HG03354 (cell line): Measurements from ENCODE around the gene ZCRB1.
A peak's percentile ranks its signal among the peaks of the same experiment; 100 is the strongest.

Experiments
- ATAC-seq: cut with Tn5 transposase; IDR thresholded peaks from one replicate; pipeline ENCODE4 v1.9.1; 2021; ENCODE audit warnings: mild to moderate bottlenecking; ENCODE audit not compliant: unreplicated experiment, poor library complexity, severe bottlenecking

Gene ZCRB1

GRCh38 chr12:42284157-42284556, 41.7 kb downstream of the ZCRB1 start:
- peak; percentile 47 for ATAC-seq

DNA sequence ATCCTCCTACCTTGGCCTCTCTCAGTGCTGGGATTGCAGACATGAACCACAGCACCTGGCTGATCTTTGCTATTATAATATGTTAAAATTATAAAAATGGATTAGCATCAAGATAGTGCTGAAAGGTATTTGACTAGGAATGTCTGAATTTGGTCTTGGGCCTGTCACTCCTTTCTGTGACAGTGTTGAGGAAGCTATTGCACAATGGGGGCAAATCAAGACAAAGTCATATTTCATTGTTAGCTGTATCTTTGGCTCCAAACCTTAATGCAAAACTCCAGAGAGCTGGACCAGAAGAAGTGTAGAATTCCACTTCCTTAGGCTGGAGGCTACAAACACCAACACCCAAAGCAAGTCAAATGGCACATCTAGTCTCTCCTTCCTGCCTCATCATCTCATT, 42.2 kb downstream of the ZCRB1 start:
- ATAC-seq, result peak; percentile 16

DNA sequence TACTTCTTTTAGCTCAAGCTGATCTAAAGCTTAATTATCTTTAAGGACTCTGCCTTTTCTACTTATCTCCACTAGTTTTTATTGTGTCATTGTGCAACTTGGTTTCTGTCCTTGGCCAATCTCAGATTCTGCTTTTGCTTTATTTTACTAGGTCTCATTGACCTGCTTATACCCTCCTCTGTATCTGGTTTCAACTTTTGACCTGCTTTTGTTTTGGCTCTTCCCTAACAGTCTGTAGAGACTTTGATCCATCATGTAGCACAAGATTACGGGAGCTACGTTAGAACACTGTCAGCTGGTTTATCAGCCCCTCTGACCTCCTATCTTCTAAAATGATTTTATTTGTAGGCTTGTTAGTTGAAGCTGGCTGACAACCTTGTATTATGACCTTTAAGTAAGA, 43.6 kb downstream of the ZCRB1 start:
- no peak for ATAC-seq

DNA sequence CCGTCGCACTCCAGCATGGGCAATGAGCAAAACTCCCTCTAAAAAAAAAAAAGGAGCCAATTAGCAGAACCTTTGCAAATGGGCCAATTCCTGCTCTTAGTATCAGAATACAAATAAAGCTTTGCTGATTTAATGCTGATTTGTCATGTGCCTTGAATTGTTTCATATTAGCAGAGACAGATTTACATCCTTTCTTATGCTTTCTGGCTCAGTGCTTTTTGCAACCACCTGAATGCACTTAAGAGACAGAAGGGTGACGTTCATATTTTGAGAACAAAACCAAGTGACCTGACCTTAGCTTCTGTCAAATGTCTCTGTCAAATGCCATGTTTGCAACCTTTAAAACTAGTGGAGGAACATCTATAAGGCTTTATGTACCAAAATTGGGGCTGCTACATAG, 44.0 kb downstream of the ZCRB1 start:
- ATAC-seq, result no peak

DNA sequence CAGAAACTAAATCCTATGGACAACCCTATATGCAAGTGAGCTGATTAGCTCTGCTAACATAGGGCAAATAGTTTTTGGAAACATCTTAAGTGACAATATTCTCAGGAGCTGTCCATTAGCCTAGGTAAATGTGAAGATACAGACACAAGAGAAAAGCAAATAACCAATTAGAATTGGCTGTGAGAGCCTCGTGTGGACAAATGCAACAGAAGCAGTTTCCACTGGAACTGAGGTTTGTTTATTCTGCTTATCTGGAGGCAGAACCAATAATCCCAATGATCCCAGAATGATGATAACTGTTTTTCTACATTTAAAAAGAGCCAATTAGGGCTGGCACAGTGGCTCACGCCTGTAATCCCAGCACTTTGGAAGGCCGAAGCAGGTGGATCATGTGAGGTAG, 44.6 kb downstream of the ZCRB1 start:
- ATAC-seq, result no peak

GRCh38 chr12:42278128-42278510, 47.8 kb downstream of the ZCRB1 start:
- no peak for ATAC-seq

GRCh38 chr12:42277396-42278127, 48.3 kb downstream of the ZCRB1 start:
- ATAC-seq, result no peak

DNA sequence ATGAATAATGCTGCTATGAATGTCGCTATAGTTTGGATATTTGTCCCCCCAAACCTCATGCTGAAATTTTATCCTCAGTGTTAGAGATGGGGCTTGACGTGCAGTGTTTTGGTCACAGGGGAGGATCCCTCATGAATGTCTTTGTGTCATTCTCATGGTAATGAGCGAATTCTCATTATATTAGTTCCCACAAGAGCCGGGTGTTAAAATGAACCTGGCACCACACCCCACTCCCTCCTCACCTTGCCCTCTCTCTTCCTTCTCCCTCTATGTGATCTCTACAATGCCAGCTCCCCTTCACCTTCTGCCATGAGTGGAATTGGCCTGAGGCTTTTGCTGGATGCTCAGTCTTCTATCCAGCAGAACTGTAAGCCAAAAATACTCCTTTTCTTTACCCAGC, 50.4 kb downstream of the ZCRB1 start:
- no peak for ATAC-seq

GRCh38 chr12:42273706-42274105, 52.2 kb downstream of the ZCRB1 start:
- ATAC-seq, result no peak

DNA sequence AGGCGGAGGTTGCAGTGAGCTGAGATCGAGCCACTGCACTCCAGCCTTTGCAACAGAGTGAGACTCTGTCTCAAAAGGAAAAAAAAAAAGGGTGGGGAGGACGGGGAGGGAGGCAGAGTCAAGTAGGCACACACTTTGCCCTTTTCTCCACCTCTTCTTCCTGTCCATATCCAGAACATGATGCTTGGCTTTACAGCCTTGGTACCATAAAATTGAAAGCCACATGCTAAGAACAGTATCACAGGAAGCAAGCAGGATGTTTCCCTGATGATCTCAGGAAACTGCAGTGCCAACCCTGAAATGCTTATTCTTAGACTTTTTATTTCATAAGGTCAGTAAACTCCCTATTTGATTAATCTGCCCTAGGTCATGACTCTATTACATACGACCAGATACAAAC, 55.3 kb downstream of the ZCRB1 start:
- ATAC-seq, result no peak

DNA sequence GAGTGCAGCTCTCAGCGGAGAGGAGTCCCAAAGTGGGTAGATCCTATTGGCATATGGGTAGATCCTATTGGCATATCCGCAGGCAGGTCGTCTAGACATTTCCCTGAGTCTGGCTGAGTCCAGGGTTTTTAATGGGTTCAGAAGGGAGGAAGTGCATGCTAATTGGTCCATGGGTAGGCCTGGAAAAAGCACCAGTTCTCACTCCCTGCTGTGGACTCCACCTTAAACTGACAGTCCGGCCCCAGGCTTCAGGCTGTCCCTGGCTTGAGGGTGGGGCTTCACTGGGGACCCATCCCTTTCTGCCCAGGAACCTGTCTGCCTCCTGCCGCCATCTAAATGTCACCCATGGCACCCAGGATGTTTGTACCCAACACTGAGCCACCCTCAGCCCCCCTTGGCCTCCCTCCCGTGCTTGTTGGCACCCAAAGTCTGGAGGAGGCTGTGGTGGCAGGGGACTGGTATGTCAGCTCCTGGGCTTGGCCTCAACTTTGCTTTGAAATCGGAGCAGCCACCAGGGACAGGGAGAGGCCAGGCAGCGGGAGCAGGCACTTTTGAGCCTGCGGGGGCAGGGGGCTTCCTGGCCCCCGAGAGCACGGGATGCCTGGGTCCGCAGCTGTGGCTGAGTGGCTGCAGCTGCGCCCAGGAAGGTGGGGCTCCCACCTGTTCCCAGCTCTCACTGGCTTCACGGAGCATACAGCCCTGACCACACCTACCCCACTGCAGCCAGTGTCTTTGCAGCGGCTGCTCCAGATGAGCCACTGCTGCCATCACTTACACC, 58.3 kb downstream of the ZCRB1 start:
- ATAC-seq, result no peak

GRCh38 chr12:42266579-42267230, 59.2 kb downstream of the ZCRB1 start:
- ATAC-seq, result no peak

GRCh38 chr12:42262271-42262670, 63.6 kb downstream of the ZCRB1 start:
- ATAC-seq, result no peak
